LNCaP clone FGC (cell line): ENCODE data around the gene LPP.

ENCODE experiments used
- DNase-seq: peaks from one replicate; pipeline ENCODE4 v3.0.0-alpha.2; 2011; ENCODE audit warnings: low read depth
- H3K4me3 ChIP-seq: 2 replicates; pipeline ENCODE4 v1.5.1; 2011; ENCODE audit warnings: mild to moderate bottlenecking, low read depth, low read length, control low read depth
- CTCF ChIP-seq: IDR thresholded peaks from 2 replicates; pipeline ENCODE4 v1.5.1; 2012; ENCODE audit warnings: mild to moderate bottlenecking; ENCODE audit not compliant: control insufficient read depth, insufficient read depth; ENCODE audit errors: extremely low read depth

Gene LPP

DNA sequence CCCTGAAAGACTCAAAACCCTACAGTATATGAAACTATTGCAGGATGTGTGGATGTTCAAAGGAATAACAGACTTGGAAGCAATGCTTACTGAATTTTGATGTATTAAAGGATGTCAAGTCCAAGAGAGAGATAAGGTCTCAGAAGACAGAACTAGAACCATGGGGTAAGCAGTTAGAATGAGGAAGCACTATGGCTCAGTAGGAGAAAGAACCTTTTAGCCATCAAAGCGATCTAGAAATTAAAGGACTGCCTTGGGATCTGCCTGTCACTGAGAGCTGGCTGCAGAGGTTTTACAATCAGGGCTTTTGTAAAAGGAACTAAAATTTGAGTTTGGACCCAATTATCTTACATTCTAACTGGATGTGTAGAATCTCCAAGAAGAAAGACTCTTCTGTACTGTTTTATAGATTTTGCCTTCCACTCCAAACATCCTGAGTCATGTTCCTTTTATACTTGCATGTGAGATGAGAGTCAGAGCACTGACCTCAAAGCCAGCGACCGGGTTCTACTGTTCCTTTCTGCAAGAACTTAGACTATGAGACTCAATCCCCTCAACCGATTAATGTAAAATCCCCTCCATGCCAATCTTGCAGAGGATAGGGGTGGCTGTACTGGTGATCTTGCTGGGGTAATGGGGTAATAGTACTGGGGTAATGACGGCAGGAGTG, 605.5 kb downstream of the LPP start:
- no peak overlapping the region for H3K4me3 ChIP-seq
- DNase-seq, result no peak
- TF ChIP-seq CTCF, result no peak

GRCh38 chr3:188760408-188760807, 606.5 kb downstream of the LPP start:
- TF ChIP-seq CTCF, result no peak
- no peak overlapping the region for H3K4me3 ChIP-seq
- DNase-seq, result no peak

- no peak for TF ChIP-seq CTCF
- H3K4me3 ChIP-seq, result no peak overlapping the region
- DNase-seq, result no peak
These were observed 607.5 kb downstream of the LPP start for GRCh38 chr3:188761439-188761838.

DNA sequence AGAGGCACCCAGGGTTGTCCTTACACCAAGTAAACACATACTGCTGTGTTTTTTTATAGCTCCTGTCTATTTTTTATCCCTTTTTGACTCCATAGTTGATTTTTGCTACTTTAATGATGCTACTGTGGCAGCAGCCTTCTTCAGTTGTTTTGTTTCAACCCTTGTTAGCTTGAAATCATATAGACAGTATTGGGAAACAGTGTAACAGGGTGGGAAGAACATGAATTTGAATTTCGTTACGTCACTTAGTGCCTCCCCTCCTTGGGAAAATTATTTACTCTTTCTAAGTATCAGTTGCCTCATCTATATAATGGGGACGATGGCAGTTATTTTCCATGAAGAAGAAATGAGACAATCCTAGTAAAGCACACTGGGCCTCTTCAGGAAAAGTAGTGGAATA, 608.0 kb downstream of the LPP start:
- TF ChIP-seq CTCF, result no peak
- H3K4me3 ChIP-seq, result no peak overlapping the region
- DNase-seq, result no peak

DNA sequence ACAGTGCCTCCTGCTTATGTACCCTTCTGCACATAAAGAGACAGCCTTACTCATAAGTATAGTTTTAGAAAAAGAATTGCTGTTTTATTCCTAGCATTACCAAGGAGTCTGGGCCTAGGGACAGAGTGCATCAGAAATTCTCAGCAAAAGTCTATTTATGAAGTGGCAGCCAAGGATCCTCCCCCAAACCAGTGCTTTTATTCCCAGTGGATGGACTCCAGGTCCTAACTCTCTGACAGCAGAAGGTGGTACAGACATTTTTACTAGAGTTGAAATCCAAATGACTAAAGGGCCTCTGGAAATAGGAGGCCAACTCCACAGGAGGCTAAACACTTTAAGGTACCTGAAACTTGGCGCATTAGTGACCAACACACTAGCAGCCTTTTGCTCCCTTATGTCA, 610.7 kb downstream of the LPP start:
- DNase-seq, result no peak
- no peak for TF ChIP-seq CTCF
- H3K4me3 ChIP-seq, result no peak overlapping the region

DNA sequence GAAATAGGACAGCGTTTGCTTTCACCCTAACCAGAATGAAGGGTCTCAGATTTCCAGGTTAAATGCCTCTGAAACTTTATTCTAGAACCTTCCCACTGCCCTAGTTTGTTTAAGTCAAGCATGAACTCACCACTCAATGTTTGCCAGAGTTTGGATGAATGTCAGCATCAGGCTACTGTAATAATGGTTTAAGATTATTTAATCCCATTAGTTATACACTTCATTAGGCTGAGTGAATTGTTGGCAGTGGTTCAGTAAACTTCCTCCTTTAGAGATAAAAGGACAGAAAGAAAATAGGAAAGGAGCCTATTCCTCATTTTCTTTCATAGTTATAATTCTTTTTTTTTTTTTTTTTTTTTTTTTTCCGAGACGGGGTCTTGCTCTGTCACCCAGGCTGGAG, 615.9 kb downstream of the LPP start:
- DNase-seq, result no peak
- no peak overlapping the region for H3K4me3 ChIP-seq
- TF ChIP-seq CTCF, result no peak

DNA sequence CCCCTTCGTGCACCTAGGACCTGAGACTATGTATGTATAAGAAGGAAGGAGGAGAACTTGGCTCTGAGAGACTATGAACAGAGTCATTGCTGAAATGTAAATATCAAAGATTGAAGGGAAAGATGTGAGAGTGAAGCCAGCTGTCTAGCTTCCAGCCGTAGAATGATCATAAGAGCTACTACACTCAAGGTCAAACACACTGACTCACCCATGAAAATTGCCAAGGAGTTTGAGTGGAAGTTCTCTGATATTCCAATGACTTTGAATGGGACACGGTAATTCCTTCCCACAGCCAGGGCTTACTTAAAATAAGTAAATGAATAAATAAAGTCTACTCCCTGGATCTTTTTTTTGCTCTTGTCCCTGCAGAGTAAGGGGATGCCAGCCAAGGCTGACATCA, 618.9 kb downstream of the LPP start:
- no peak overlapping the region for H3K4me3 ChIP-seq
- DNase-seq, result peak; percentile 94
- TF ChIP-seq CTCF, result no peak
